Measurements from ENCODE around the gene SMIM44. TPM values are rescaled to one million over a fixed set of nuclear protein-coding genes. Genes with fewer than 3 reads are reported as not detected.

Gene SMIM44
- total RNA-seq, 1 donor from 2014 or later = not detected

GRCh38 chr19:3441986-3442329 is 41.3 kb downstream of the SMIM44 start:
- no peak for DNase-seq (ENCODE audit: low spot score)

GRCh38 chr19:3441089-3441985 is 41.9 kb downstream of the SMIM44 start:
- DNase-seq (ENCODE audit: low spot score) = no peak

GRCh38 chr19:3440082-3440481 is 43.2 kb downstream of the SMIM44 start:
- no peak for DNase-seq (ENCODE audit: low spot score)

- DNase-seq (ENCODE audit: low spot score) = peak; percentile 100
Measured at GRCh38 chr19:3434630-3435553, 48.3 kb downstream of the SMIM44 start.

- DNase-seq (ENCODE audit: low spot score) = no peak
Measured at GRCh38 chr19:3433805-3434540, 49.3 kb downstream of the SMIM44 start.

- DNase-seq (ENCODE audit: low spot score) = no peak
Measured at GRCh38 chr19:3433313-3433712, 49.9 kb downstream of the SMIM44 start.

Other genes with a start within 250 kb of the SMIM44 start
- 207 TPM for gene NFIC, start 116.9 kb downstream of the SMIM44 start, total RNA-seq
- gene SMIM24, start 2.9 kb downstream of the SMIM44 start, total RNA-seq = 0.42 TPM
- 10.5 TPM for gene DOHH, start 17.2 kb upstream of the SMIM44 start, total RNA-seq
- 28.1 TPM for gene FZR1, start 22.9 kb upstream of the SMIM44 start, total RNA-seq
- gene TEKTIP1, start 55.7 kb upstream of the SMIM44 start, total RNA-seq = 0.51 TPM
- gene MFSD12, start 74.1 kb upstream of the SMIM44 start, total RNA-seq = 63.1 TPM
- gene HMG20B, start 89.5 kb upstream of the SMIM44 start, total RNA-seq = 55.1 TPM
- gene GIPC3, start 102.0 kb upstream of the SMIM44 start, total RNA-seq = 1.8 TPM
- 5.4 TPM for gene TBXA2R, start 123.4 kb upstream of the SMIM44 start, total RNA-seq
- 18.9 TPM for gene CACTIN, start 143.3 kb upstream of the SMIM44 start, total RNA-seq
- 40.0 TPM for gene PIP5K1C, start 217.0 kb upstream of the SMIM44 start, total RNA-seq
- 0.39 TPM for gene TJP3, start 224.9 kb upstream of the SMIM44 start, total RNA-seq

Measured in mesenteric fat pad (tissue), 1 donor.